GM12872 (cell line): ENCODE measurements around the gene ZNF679.

ENCODE experiments used
- CTCF ChIP-seq: IDR thresholded peaks from 3 replicates; pipeline ENCODE4 v1.5.1; 2011; ENCODE audit warnings: low read depth, mild to moderate bottlenecking, low read length, moderate library complexity; ENCODE audit not compliant: insufficient read depth

The ZNF679 gene

GRCh38 chr7:64187408-64187807, 40.9 kb upstream of the ZNF679 start:
- no peak for TF ChIP-seq CTCF

- no peak for TF ChIP-seq CTCF
Observed at GRCh38 chr7:64192148-64192704, 36.0 kb upstream of the ZNF679 start.

GRCh38 chr7:64192775-64193174, 35.5 kb upstream of the ZNF679 start:
- no peak for TF ChIP-seq CTCF

GRCh38 chr7:64206903-64207302, 21.4 kb upstream of the ZNF679 start, which contains the start of gene ZNF735:
ZNF735 (plus strand) TSS chr7:64207203; CDS start chr7:64207203, 0 bp downstream.
- no peak for TF ChIP-seq CTCF

GRCh38 chr7:64223366-64223765, 4.9 kb upstream of the ZNF679 start:
- no peak for TF ChIP-seq CTCF

- no peak for TF ChIP-seq CTCF
Observed at GRCh38 chr7:64266341-64266919, 38.2 kb downstream of the ZNF679 start.

GRCh38 chr7:64277630-64278029, 49.4 kb downstream of the ZNF679 start:
- no peak for TF ChIP-seq CTCF
